Measurements from ENCODE around the gene TNFSF18. TPM values are rescaled to one million over a fixed set of nuclear protein-coding genes. Genes with fewer than 3 reads are reported as not detected.

The TNFSF18 gene
- total RNA-seq, 1 experiment from 2014 or later, result not detected

DNA sequence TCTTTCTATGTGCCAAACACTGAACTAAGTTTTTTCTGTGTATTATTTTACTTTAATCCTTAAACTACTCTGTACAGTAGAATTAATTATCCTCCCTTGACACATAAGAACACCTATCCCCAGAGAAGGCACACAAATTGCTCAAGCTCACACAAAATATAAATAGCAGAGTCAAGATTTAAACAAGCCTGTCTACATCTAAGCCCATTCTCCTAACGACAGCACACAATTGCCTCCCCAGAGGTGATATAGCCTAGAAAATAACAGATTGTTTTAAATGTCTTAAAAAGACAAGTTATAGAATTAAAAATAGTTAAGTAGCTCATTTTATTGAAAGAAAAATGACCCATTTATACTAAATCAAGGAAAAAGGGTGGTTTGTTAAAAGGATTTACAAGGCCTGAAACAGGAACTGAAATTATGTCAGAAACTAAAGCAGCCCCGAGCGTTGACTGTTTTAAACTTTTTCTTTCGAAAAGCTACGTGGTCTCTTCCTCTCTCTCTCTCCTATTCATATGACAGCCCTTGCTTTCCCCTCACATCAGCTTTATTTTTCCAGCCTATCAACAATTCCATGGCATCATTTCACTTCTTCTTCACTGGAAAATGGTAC, 30.5 kb downstream of the TNFSF18 start:
- H3K27ac Mint-ChIP-seq, result no peak overlapping the region
- ATAC-seq, result no peak
- no peaks in the 10 kb centered on the region for H3K27me3 Mint-ChIP-seq (ENCODE audit: low read depth)
- TF ChIP-seq KAT7 (CRISPR knock-in tag; IDR thresholded peaks at IDR 0.05; ENCODE audit: borderline replicate concordance) (no peak), NR2C2 (CRISPR knock-in tag; IDR thresholded peaks at IDR 0.05) (no peak), EMX1 (CRISPR knock-in tag; IDR thresholded peaks at IDR 0.05) (no peak), TEAD1 (CRISPR knock-in tag; IDR thresholded peaks at IDR 0.05) (no peak), ZNF263 (CRISPR knock-in tag; IDR thresholded peaks at IDR 0.05; ENCODE audit: low read depth) (no peak), NFATC4 (CRISPR knock-in tag; IDR thresholded peaks at IDR 0.05) (no peak), ZNF416 (CRISPR knock-in tag; IDR thresholded peaks at IDR 0.05) (no peak), SMAD3 (CRISPR knock-in tag; IDR thresholded peaks at IDR 0.05; ENCODE audit: borderline replicate concordance) (no peak), ZNF396 (CRISPR knock-in tag; IDR thresholded peaks at IDR 0.05; ENCODE audit: borderline replicate concordance) (no peak), NR3C1 (CRISPR knock-in tag; conservative IDR thresholded peaks at IDR 0.05; ENCODE audit: low read depth) (no peak), IRF2 (CRISPR knock-in tag; IDR thresholded peaks at IDR 0.05; ENCODE audit: borderline replicate concordance, low read depth) (no peak), SP1 (CRISPR knock-in tag; conservative IDR thresholded peaks at IDR 0.05) (no peak)
- TF ChIP-seq, protein P1, sequence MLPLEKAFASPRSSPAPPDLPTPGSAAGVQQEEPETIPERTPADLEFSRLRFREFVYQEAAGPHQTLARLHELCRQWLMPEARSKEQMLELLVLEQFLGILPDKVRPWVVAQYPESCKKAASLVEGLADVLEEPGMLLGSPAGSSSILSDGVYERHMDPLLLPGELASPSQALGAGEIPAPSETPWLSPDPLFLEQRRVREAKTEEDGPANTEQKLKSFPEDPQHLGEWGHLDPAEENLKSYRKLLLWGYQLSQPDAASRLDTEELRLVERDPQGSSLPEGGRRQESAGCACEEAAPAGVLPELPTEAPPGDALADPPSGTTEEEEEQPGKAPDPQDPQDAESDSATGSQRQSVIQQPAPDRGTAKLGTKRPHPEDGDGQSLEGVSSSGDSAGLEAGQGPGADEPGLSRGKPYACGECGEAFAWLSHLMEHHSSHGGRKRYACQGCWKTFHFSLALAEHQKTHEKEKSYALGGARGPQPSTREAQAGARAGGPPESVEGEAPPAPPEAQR (CRISPR knock-in tag; IDR thresholded peaks at IDR 0.05), result no peak
- TF ChIP-seq, protein P2, sequence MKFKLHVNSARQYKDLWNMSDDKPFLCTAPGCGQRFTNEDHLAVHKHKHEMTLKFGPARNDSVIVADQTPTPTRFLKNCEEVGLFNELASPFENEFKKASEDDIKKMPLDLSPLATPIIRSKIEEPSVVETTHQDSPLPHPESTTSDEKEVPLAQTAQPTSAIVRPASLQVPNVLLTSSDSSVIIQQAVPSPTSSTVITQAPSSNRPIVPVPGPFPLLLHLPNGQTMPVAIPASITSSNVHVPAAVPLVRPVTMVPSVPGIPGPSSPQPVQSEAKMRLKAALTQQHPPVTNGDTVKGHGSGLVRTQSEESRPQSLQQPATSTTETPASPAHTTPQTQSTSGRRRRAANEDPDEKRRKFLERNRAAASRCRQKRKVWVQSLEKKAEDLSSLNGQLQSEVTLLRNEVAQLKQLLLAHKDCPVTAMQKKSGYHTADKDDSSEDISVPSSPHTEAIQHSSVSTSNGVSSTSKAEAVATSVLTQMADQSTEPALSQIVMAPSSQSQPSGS (CRISPR knock-in tag; IDR thresholded peaks at IDR 0.05; ENCODE audit: borderline replicate concordance, low read depth), result no peak
- TF ChIP-seq, protein P3, sequence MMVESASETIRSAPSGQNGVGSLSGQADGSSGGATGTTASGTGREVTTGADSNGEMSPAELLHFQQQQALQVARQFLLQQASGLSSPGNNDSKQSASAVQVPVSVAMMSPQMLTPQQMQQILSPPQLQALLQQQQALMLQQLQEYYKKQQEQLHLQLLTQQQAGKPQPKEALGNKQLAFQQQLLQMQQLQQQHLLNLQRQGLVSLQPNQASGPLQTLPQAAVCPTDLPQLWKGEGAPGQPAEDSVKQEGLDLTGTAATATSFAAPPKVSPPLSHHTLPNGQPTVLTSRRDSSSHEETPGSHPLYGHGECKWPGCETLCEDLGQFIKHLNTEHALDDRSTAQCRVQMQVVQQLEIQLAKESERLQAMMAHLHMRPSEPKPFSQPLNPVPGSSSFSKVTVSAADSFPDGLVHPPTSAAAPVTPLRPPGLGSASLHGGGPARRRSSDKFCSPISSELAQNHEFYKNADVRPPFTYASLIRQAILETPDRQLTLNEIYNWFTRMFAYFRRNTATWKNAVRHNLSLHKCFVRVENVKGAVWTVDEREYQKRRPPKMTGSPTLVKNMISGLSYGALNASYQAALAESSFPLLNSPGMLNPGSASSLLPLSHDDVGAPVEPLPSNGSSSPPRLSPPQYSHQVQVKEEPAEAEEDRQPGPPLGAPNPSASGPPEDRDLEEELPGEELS (CRISPR knock-in tag; IDR thresholded peaks at IDR 0.05), result no peak
- TF ChIP-seq, protein P4, sequence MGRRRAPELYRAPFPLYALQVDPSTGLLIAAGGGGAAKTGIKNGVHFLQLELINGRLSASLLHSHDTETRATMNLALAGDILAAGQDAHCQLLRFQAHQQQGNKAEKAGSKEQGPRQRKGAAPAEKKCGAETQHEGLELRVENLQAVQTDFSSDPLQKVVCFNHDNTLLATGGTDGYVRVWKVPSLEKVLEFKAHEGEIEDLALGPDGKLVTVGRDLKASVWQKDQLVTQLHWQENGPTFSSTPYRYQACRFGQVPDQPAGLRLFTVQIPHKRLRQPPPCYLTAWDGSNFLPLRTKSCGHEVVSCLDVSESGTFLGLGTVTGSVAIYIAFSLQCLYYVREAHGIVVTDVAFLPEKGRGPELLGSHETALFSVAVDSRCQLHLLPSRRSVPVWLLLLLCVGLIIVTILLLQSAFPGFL (CRISPR knock-in tag; IDR thresholded peaks at IDR 0.05; ENCODE audit: borderline replicate concordance), result no peak
- TF ChIP-seq, protein P5, sequence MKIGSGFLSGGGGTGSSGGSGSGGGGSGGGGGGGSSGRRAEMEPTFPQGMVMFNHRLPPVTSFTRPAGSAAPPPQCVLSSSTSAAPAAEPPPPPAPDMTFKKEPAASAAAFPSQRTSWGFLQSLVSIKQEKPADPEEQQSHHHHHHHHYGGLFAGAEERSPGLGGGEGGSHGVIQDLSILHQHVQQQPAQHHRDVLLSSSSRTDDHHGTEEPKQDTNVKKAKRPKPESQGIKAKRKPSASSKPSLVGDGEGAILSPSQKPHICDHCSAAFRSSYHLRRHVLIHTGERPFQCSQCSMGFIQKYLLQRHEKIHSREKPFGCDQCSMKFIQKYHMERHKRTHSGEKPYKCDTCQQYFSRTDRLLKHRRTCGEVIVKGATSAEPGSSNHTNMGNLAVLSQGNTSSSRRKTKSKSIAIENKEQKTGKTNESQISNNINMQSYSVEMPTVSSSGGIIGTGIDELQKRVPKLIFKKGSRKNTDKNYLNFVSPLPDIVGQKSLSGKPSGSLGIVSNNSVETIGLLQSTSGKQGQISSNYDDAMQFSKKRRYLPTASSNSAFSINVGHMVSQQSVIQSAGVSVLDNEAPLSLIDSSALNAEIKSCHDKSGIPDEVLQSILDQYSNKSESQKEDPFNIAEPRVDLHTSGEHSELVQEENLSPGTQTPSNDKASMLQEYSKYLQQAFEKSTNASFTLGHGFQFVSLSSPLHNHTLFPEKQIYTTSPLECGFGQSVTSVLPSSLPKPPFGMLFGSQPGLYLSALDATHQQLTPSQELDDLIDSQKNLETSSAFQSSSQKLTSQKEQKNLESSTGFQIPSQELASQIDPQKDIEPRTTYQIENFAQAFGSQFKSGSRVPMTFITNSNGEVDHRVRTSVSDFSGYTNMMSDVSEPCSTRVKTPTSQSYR (CRISPR knock-in tag; IDR thresholded peaks at IDR 0.05), result no peak
- TF ChIP-seq, protein P6, sequence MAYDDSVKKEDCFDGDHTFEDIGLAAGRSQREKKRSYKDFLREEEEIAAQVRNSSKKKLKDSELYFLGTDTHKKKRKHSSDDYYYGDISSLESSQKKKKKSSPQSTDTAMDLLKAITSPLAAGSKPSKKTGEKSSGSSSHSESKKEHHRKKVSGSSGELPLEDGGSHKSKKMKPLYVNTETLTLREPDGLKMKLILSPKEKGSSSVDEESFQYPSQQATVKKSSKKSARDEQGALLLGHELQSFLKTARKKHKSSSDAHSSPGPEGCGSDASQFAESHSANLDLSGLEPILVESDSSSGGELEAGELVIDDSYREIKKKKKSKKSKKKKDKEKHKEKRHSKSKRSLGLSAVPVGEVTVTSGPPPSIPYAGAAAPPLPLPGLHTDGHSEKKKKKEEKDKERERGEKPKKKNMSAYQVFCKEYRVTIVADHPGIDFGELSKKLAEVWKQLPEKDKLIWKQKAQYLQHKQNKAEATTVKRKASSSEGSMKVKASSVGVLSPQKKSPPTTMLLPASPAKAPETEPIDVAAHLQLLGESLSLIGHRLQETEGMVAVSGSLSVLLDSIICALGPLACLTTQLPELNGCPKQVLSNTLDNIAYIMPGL (CRISPR knock-in tag; IDR thresholded peaks at IDR 0.05), result no peak
- TF ChIP-seq, protein P7, sequence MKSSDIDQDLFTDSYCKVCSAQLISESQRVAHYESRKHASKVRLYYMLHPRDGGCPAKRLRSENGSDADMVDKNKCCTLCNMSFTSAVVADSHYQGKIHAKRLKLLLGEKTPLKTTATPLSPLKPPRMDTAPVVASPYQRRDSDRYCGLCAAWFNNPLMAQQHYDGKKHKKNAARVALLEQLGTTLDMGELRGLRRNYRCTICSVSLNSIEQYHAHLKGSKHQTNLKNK (CRISPR knock-in tag; IDR thresholded peaks at IDR 0.05), result no peak
- no peak overlapping the region for H3K4me3 Mint-ChIP-seq
- H3K4me1 Mint-ChIP-seq, result no peaks in the 10 kb centered on the region
- H3K36me3 Mint-ChIP-seq, result no peaks in the 10 kb centered on the region
- no peak for DNase-seq (ENCODE audit: low spot score)
- ChIA-PET CTCF (interaction anchor here (0.7 kb wide), 1 partner anchor 340 kb away, joined by 4 read pairs; no protein-coding TSS in a partner anchor), POLR2A (no interaction called here)
- H3K9me3 Mint-ChIP-seq, result peaks cover 25% of the 10 kb centered on the region
